ENCODE data around the gene FKBP2. TPM values are rescaled to one million over a fixed set of nuclear protein-coding genes. Genes with fewer than 3 reads are reported as not detected.
A peak's percentile ranks its signal among the peaks of the same experiment; 100 is the strongest.

Gene FKBP2
- total and polyA plus RNA-seq, 3 experiments from 2014 or later: 27.9 to 124 (median 28.4) TPM

- Histone ChIP-seq H3K27ac (ENCODE audit: low read depth, low read length) (peak overlapping the region; percentile 99), H3K4me3 (ENCODE audit: low read length) (peak overlapping the region; percentile 76), H3K36me3 (ENCODE audit: insufficient read depth, low read length) (no peaks in the 10 kb centered on the region), H3K4me1 (ENCODE audit: insufficient read depth, low read length) (peaks cover 39% of the 10 kb centered on the region), H3K9me3 (ENCODE audit: low read length) (no peaks in the 10 kb centered on the region), H3K27me3 (ENCODE audit: insufficient read depth, low read length, poor library complexity, severe bottlenecking) (no peaks in the 10 kb centered on the region)
- POLR2A ChIA-PET: interaction anchor here (0.6 to 2.5 kb wide), 15 partner anchors 8 to 946 kb away, joined by 3 to 35 read pairs (median 4); partner anchors contain the start of genes CATSPERZ, ESRRA, FERMT3 and NUDT22
- Mint-ChIP-seq H3K27me3 (no peaks in the 10 kb centered on the region), H3K9me3 (no peaks in the 10 kb centered on the region), H3K36me3 (peaks cover 0 to 39% (median 0%) of the 10 kb centered on the region in 3 donors), H3K27ac (peak overlapping the region; percentile 99 to 100 (median 100)), H3K4me1 (peaks cover 23 to 67% (median 26%) of the 10 kb centered on the region in 3 donors), H3K4me3 (peak overlapping the region; percentile 87 to 97 (median 90))
- peak in 2 of 5 donors; percentile 99 to 100 for DNase-seq
- CTCF ChIA-PET: interaction anchor here (0.6 to 13.4 kb wide), 13 partner anchors 9 to 76 kb away, joined by 3 to 124 read pairs (median 5); partner anchors contain the start of genes CATSPERZ, FERMT3, NUDT22 and PLCB3
Observed at GRCh38 chr11:64241491-64242374, 838 bp downstream of the FKBP2 start.

GRCh38 chr11:64243236-64243854 lies 2.5 kb downstream of the FKBP2 start:
- peaks cover 39% of the 10 kb centered on the region for H3K4me1 ChIP-seq (ENCODE audit: insufficient read depth, low read length)

GRCh38 chr11:64244107-64244506 lies 3.2 kb downstream of the FKBP2 start:
- peaks cover 39% of the 10 kb centered on the region for H3K4me1 ChIP-seq (ENCODE audit: insufficient read depth, low read length)
- POLR2A ChIA-PET: interaction anchor here (1.0 to 1.4 kb wide), 2 partner anchors 18 to 38 kb away, joined by 3 to 9 read pairs; partner anchors contain the start of gene NUDT22
- no peak overlapping the region for H3K27ac ChIP-seq (ENCODE audit: low read depth, low read length)
- DNase-seq: no peak
- Mint-ChIP-seq H3K36me3 (peaks cover 0 to 20% (median 0%) of the 10 kb centered on the region in 3 donors), H3K27ac (peak overlapping the region in 5 of 8 donors; percentile 58 to 93 (median 79)), H3K4me3 (peak overlapping the region in 6 of 7 donors; percentile 27 to 88 (median 72)), H3K9me3 (no peaks in the 10 kb centered on the region), H3K27me3 (no peaks in the 10 kb centered on the region), H3K4me1 (peaks cover 27 to 65% (median 31%) of the 10 kb centered on the region in 3 donors)
- H3K4me3 ChIP-seq (ENCODE audit: low read length): no peak overlapping the region
- CTCF ChIA-PET: interaction anchor here (1.5 to 13.4 kb wide), 5 partner anchors 8 to 60 kb away, joined by 5 to 124 read pairs (median 12); partner anchors contain the start of genes CATSPERZ and FERMT3
- H3K27me3 ChIP-seq (ENCODE audit: insufficient read depth, low read length, poor library complexity, severe bottlenecking): no peaks in the 10 kb centered on the region
- no peaks in the 10 kb centered on the region for H3K36me3 ChIP-seq (ENCODE audit: insufficient read depth, low read length)
- no peaks in the 10 kb centered on the region for H3K9me3 ChIP-seq (ENCODE audit: low read length)

More at GRCh38 chr11:64243236-64243854, 2.5 kb downstream of the FKBP2 start:
- Histone ChIP-seq H3K36me3 (ENCODE audit: insufficient read depth, low read length) (no peaks in the 10 kb centered on the region), H3K4me3 (ENCODE audit: low read length) (no peak overlapping the region), H3K9me3 (ENCODE audit: low read length) (no peaks in the 10 kb centered on the region), H3K27ac (ENCODE audit: low read depth, low read length) (no peak overlapping the region), H3K27me3 (ENCODE audit: insufficient read depth, low read length, poor library complexity, severe bottlenecking) (no peaks in the 10 kb centered on the region)
- no peak for DNase-seq
- ChIA-PET CTCF (interaction anchor here (1.5 to 13.4 kb wide), 5 partner anchors 9 to 61 kb away, joined by 5 to 124 read pairs (median 12); partner anchors contain the start of genes CATSPERZ and FERMT3), POLR2A (interaction anchor here (1.0 kb wide), 1 partner anchor 37 kb away, joined by 3 read pairs; no protein-coding TSS in a partner anchor)
- Mint-ChIP-seq H3K27ac (peak overlapping the region in 7 of 8 donors; percentile 29 to 93 (median 76)), H3K4me1 (peaks cover 27 to 71% (median 30%) of the 10 kb centered on the region in 3 donors), H3K36me3 (peaks cover 0 to 26% (median 0%) of the 10 kb centered on the region in 3 donors), H3K4me3 (peak overlapping the region; percentile 49 to 90 (median 87)), H3K9me3 (no peaks in the 10 kb centered on the region), H3K27me3 (no peaks in the 10 kb centered on the region)

- Histone ChIP-seq H3K4me1 (ENCODE audit: insufficient read depth, low read length) (peaks cover 36% of the 10 kb centered on the region), H3K27me3 (ENCODE audit: insufficient read depth, low read length, poor library complexity, severe bottlenecking) (no peaks in the 10 kb centered on the region), H3K27ac (ENCODE audit: low read depth, low read length) (peak overlapping the region; percentile 67), H3K4me3 (ENCODE audit: low read length) (peak overlapping the region; percentile 66), H3K36me3 (ENCODE audit: insufficient read depth, low read length) (no peaks in the 10 kb centered on the region), H3K9me3 (ENCODE audit: low read length) (no peaks in the 10 kb centered on the region)
- DNase-seq: no peak
- Mint-ChIP-seq H3K4me3 (peak overlapping the region in 6 of 7 donors; percentile 83 to 94 (median 87)), H3K27me3 (no peaks in the 10 kb centered on the region), H3K27ac (peak overlapping the region in 7 of 8 donors; percentile 45 to 99 (median 89)), H3K9me3 (no peaks in the 10 kb centered on the region), H3K36me3 (peaks cover 0 to 20% (median 0%) of the 10 kb centered on the region in 3 donors), H3K4me1 (peaks cover 28 to 62% (median 28%) of the 10 kb centered on the region in 3 donors)
- ChIA-PET POLR2A (interaction anchor here (0.6 to 4.3 kb wide), 9 partner anchors 12 to 1572 kb away, joined by 5 to 44 read pairs (median 9); partner anchors contain the start of genes DNAJC4, ESRRA, FERMT3 and NUDT22), CTCF (interaction anchor here (1.0 to 13.4 kb wide), 5 partner anchors 13 to 58 kb away, joined by 3 to 124 read pairs (median 62); partner anchors contain the start of genes CATSPERZ, ESRRA, FERMT3 and NUDT22)
Observed at GRCh38 chr11:64244966-64245365, 4.1 kb downstream of the FKBP2 start.

GRCh38 chr11:64245401-64245796 lies 4.5 kb downstream of the FKBP2 start:
- H3K27ac Mint-ChIP-seq: peak overlapping the region; percentile 79 to 99 (median 88)
- peak overlapping the region; percentile 83 to 94 (median 86) for H3K4me3 Mint-ChIP-seq
- ChIA-PET POLR2A (interaction anchor here (0.9 to 4.3 kb wide), 9 partner anchors 11 to 72 kb away, joined by 5 to 44 read pairs (median 9); partner anchors contain the start of genes DNAJC4, ESRRA, FERMT3 and NUDT22), CTCF (interaction anchor here (1.0 to 13.4 kb wide), 7 partner anchors 8 to 58 kb away, joined by 3 to 124 read pairs (median 6); partner anchors contain the start of genes CATSPERZ, ESRRA, FERMT3 and NUDT22)
- H3K36me3 ChIP-seq (ENCODE audit: insufficient read depth, low read length): no peaks in the 10 kb centered on the region
- H3K27ac ChIP-seq (ENCODE audit: low read depth, low read length): peak overlapping the region; percentile 67
- no peaks in the 10 kb centered on the region for H3K9me3 Mint-ChIP-seq
- peaks cover 33% of the 10 kb centered on the region for H3K4me1 ChIP-seq (ENCODE audit: insufficient read depth, low read length)
- peaks cover 0 to 20% (median 0%) of the 10 kb centered on the region in 3 donors for H3K36me3 Mint-ChIP-seq
- DNase-seq: peak in 4 of 5 donors; percentile 56 to 84 (median 64)
- H3K4me1 Mint-ChIP-seq: peaks cover 24 to 59% (median 26%) of the 10 kb centered on the region in 3 donors
- no peaks in the 10 kb centered on the region for H3K27me3 ChIP-seq (ENCODE audit: insufficient read depth, low read length, poor library complexity, severe bottlenecking)
- no peaks in the 10 kb centered on the region for H3K27me3 Mint-ChIP-seq
- no peaks in the 10 kb centered on the region for H3K9me3 ChIP-seq (ENCODE audit: low read length)
- peak overlapping the region; percentile 66 for H3K4me3 ChIP-seq (ENCODE audit: low read length)

GRCh38 chr11:64245797-64246620 lies 5.1 kb downstream of the FKBP2 start:
- Histone ChIP-seq H3K9me3 (ENCODE audit: low read length) (no peaks in the 10 kb centered on the region), H3K27ac (ENCODE audit: low read depth, low read length) (peak overlapping the region; percentile 67), H3K4me1 (ENCODE audit: insufficient read depth, low read length) (peaks cover 37% of the 10 kb centered on the region), H3K4me3 (ENCODE audit: low read length) (peak overlapping the region; percentile 66), H3K27me3 (ENCODE audit: insufficient read depth, low read length, poor library complexity, severe bottlenecking) (no peaks in the 10 kb centered on the region), H3K36me3 (ENCODE audit: insufficient read depth, low read length) (no peaks in the 10 kb centered on the region)
- H3K4me3 Mint-ChIP-seq: peak overlapping the region; percentile 83 to 94 (median 86)
- H3K27ac Mint-ChIP-seq: peak overlapping the region; percentile 79 to 96 (median 88)
- ChIA-PET CTCF (interaction anchor here (1.0 to 13.4 kb wide), 7 partner anchors 9 to 57 kb away, joined by 3 to 124 read pairs (median 6); partner anchors contain the start of genes CATSPERZ, ESRRA, FERMT3 and NUDT22), POLR2A (interaction anchor here (0.6 to 4.3 kb wide), 13 partner anchors 11 to 1516 kb away, joined by 3 to 44 read pairs (median 8); partner anchors contain the start of genes DNAJC4, ESRRA, FERMT3 and NUDT22)
- peaks cover 0 to 19% (median 0%) of the 10 kb centered on the region in 3 donors for H3K36me3 Mint-ChIP-seq
- no peaks in the 10 kb centered on the region for H3K9me3 Mint-ChIP-seq
- H3K27me3 Mint-ChIP-seq: no peaks in the 10 kb centered on the region
- peaks cover 21 to 60% (median 23%) of the 10 kb centered on the region in 3 donors for H3K4me1 Mint-ChIP-seq
- DNase-seq: peak; percentile 36 to 84 (median 58)
